Fibroblast of the aortic adventitia (primary cell): ENCODE results near the gene NEDD9. TPM values are rescaled to one million over a fixed set of nuclear protein-coding genes. Genes with fewer than 3 reads are reported as not detected.

Source experiments
- DNase-seq: peaks from one replicate; pipeline ENCODE4 v3.0.0-alpha.2; 2010; ENCODE audit warnings: low read depth
- H3K4me3 ChIP-seq: 2 replicates; pipeline ENCODE4 v1.5.1; 2011; ENCODE audit warnings: low read depth, mild to moderate bottlenecking, control low read depth, low read length, moderate library complexity
- total RNA-seq: library from RNA; depleted of rRNA; stranded (reverse); fragments of >200 nt; gene quantifications from 2 replicates; pipeline ENCODE4 v1.2.3, GENCODE V29; 2012; ENCODE audit warnings: low replicate concordance
- TF ChIP-seq, protein P1 (sequence below): IDR thresholded peaks from 2 replicates; pipeline ENCODE4 v1.5.1; 2011; ENCODE audit warnings: mild to moderate bottlenecking, low read length, control low read depth, inconsistent platforms; ENCODE audit not compliant: insufficient read depth

Gene NEDD9
- total RNA-seq, 1 donor, result 0.36 TPM

GRCh38 chr6:11276911-11277274, 44.4 kb upstream of the NEDD9 start:
- no peak overlapping the region for H3K4me3 ChIP-seq
- TF ChIP-seq, protein P1, sequence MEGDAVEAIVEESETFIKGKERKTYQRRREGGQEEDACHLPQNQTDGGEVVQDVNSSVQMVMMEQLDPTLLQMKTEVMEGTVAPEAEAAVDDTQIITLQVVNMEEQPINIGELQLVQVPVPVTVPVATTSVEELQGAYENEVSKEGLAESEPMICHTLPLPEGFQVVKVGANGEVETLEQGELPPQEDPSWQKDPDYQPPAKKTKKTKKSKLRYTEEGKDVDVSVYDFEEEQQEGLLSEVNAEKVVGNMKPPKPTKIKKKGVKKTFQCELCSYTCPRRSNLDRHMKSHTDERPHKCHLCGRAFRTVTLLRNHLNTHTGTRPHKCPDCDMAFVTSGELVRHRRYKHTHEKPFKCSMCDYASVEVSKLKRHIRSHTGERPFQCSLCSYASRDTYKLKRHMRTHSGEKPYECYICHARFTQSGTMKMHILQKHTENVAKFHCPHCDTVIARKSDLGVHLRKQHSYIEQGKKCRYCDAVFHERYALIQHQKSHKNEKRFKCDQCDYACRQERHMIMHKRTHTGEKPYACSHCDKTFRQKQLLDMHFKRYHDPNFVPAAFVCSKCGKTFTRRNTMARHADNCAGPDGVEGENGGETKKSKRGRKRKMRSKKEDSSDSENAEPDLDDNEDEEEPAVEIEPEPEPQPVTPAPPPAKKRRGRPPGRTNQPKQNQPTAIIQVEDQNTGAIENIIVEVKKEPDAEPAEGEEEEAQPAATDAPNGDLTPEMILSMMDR, result no peak
- DNase-seq, result no peak

GRCh38 chr6:11276228-11276627, 43.8 kb upstream of the NEDD9 start:
- H3K4me3 ChIP-seq, result no peak overlapping the region
- DNase-seq, result no peak
- TF ChIP-seq, protein P1, result no peak

DNA sequence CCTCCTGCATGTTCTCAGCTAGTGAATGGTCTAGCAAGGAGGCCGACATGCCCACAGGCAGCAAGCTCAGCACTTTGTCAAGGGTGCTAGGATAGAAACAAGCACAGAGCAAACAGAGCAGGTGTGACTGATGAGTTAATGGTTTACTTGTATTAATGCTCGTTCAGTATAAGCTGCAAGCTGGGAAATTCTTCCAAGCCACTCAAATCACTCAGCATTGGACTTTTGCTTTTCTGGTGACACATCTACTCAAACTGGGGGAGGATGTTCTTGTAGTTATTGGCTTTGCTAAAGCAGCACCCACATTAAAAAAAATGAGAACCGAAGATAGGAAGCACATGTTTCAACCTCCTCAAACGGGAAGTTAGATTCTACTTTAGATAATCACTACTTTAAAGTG, 43.1 kb upstream of the NEDD9 start:
- TF ChIP-seq, protein P1, result no peak
- no peak for DNase-seq
- no peak overlapping the region for H3K4me3 ChIP-seq

DNA sequence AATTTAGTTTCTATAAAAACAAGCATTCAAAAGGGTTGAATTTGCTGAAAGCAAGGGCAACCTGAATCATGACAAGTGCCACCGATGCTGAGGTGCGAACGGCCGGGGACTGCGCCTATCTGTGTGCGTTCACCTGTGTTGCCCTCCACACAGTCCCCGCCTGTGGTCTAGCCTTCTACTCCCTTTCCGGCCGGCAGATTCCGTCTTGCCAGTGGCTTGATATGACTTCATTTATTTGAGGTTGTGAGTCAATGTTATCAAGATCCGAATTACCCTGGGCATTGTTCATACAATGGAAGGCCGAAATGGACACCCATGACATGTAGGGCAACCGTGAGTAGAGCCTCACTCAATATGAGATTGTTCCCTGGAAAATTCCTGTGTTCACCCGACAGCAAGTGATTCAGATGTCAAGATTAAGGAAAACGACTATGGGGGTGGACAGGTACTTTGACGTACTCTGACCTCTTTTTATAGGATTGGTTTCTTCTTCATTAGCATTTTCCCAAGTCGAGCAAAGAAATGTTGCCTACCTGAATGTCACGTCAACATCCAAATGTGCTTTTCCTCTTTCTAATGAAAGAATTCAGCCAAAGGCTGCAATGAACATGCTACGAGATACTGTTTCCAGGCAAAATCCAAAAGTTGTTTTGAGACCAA, 41.1 kb upstream of the NEDD9 start:
- DNase-seq, result no peak
- TF ChIP-seq, protein P1, result no peak

GRCh38 chr6:11272491-11273192, 40.2 kb upstream of the NEDD9 start:
- DNase-seq, result no peak
- TF ChIP-seq, protein P1, result no peak

More for the DNA sequence above, 41.1 kb upstream of the NEDD9 start:
- no peak overlapping the region for H3K4me3 ChIP-seq

DNA sequence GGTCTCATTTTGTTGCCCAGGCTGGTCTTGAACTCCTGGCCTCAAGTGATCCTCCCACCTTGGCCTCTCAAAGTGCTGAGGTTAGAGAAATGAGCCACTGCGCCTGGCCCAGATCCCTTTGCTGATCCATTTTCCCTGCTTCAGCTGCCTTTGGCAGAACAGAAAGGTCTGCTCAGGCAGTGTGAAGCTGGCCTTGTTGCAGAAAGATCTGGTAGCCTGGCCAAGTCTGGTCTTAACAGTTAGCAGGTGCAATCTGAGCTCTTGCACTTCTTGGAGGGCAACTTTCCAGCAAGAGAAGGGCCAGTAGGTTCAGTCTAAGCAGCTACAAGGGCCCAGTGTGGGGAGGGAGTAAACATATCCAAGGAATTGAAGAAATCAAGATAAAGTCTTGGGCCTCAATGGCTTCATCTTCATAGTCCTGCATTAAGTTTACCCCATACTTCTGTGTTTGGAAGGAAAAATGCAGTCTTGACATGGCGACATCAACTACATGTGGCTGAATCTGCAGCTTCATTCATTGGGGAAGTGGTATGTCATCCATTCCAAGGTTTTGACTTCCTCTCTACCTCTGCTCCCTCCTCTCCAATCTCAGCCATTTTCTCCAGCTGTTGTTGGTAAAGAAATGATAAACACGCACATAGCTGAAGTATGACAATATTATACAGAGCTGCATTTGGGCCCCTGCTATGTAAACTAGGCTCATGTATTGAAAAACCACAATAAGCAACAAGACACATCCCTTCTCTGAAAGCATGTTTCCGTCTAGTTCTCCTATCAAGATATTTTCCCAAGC, 39.0 kb upstream of the NEDD9 start:
- no peak for DNase-seq
- no peak overlapping the region for H3K4me3 ChIP-seq
- TF ChIP-seq, protein P1, result no peak

More at GRCh38 chr6:11272491-11273192, 40.2 kb upstream of the NEDD9 start:
- no peak overlapping the region for H3K4me3 ChIP-seq
